K562 (cell line): Measurements from ENCODE around the gene NTM. TPM values are rescaled to one million over a fixed set of nuclear protein-coding genes. Genes with fewer than 3 reads are reported as not detected.

Source experiments
- ATAC-seq: fragments of 200-7000 bp; cut with Tn5 transposase; 3 replicates; pipeline ENCODE4 v1.9.1; 2020; ENCODE audit warnings: moderate library complexity
- BruUV-seq: library from RNA; stranded (reverse); fragments of 400-500 nt; replicated peaks from 2 replicates; lab custom pipeline; 2021; lab: Mats Ljungman, UMichigan
- CTCF ChIA-PET: fragments of 300-600 bp; formaldehyde crosslinking; extraction: SDS; loops from one replicate; lab custom pipeline; 2021; ENCODE audit warnings: low intra/inter-chr PET ratio; lab: Yijun Ruan, JAX
- POLR2A ChIA-PET: fragments of 300-600, 350-650 bp; sonication (Branson Sonifier 250); formaldehyde crosslinking; extraction: SDS; loops from one replicate; lab custom pipeline; 2021; ENCODE audit warnings: antibody characterized with exemption, inconsistent platforms; lab: Yijun Ruan, JAX
- DNase-seq, 4 experiments: peaks; one replicate each; pipeline versions ENCODE4 v3.0.0 to v3.0.0-alpha.2; 2011 to 2018; ENCODE audit warnings: low spot score in 3 of 4, mixed read lengths in 3 of 4; ENCODE audit errors: extremely low read depth in 1 of 4
- FAIRE-seq: peaks from 2 replicates; lab custom pipeline; 2011; peaks lifted over from hg19 to GRCh38; lab: Jason Lieb, UNC
- H2AFZ ChIP-seq: 2 replicates; pipeline ENCODE4 v1.6.0; 2011; ENCODE audit warnings: low read depth, low read length, control low read depth, inconsistent platforms
- H3K27ac ChIP-seq: fragments of 200-600 bp; 3 replicates; pipeline ENCODE4 v1.8.0; 2011; ENCODE audit warnings: low read depth, mild to moderate bottlenecking, control low read depth, inconsistent platforms, low read length, moderate library complexity, mixed read lengths; ENCODE audit errors: extremely low read depth
- H3K27me3 ChIP-seq, 2 experiments: fragments of 300-600 bp in 1 of 2; 2 replicates in 1 of 2; 3 replicates in 1 of 2; pipeline versions ENCODE4 v1.6.0 to v1.8.0; 2011; ENCODE audit warnings: inconsistent platforms in 2 of 2, low read length in 2 of 2, mild to moderate bottlenecking in 1 of 2, mixed read lengths in 1 of 2, moderate library complexity in 1 of 2; ENCODE audit not compliant: control insufficient read depth in 2 of 2, insufficient read depth in 2 of 2
- H3K36me3 ChIP-seq: fragments of 300-600 bp; 3 replicates; pipeline ENCODE4 v1.8.0; 2011; ENCODE audit warnings: mild to moderate bottlenecking, low read length, inconsistent platforms; ENCODE audit not compliant: control insufficient read depth, insufficient read depth
- H3K4me1 ChIP-seq, 2 experiments: fragments of 200-600 bp in 1 of 2; replicated peaks in 1 of 2; 2 replicates in 1 of 2; 3 replicates in 1 of 2; pipeline versions ENCODE4 v1.5.1 to v1.8.0; 2011; ENCODE audit warnings: inconsistent platforms in 2 of 2, low read length in 2 of 2, mild to moderate bottlenecking in 1 of 2, mixed read lengths in 1 of 2, moderate library complexity in 1 of 2; ENCODE audit not compliant: control insufficient read depth in 2 of 2, insufficient read depth in 2 of 2
- H3K4me2 ChIP-seq: 2 replicates; pipeline ENCODE4 v1.6.1; 2011; ENCODE audit warnings: low read length, control low read depth, inconsistent platforms, mixed read lengths; ENCODE audit not compliant: insufficient read depth
- H3K4me3 ChIP-seq: fragments of 200-600 bp; sonication (generic), shearing (Covaris generic); 2 replicates; pipeline ENCODE4 v1.5.1; 2016; ENCODE audit warnings: control low read depth, inconsistent platforms
- H3K79me2 ChIP-seq: fragments of 200-600 bp; 3 replicates; pipeline ENCODE4 v1.8.0; 2011; ENCODE audit warnings: low read length, inconsistent platforms; ENCODE audit not compliant: control insufficient read depth, insufficient read depth
- H3K9ac ChIP-seq, 2 experiments: 2 replicates each; pipeline versions ENCODE4 v1.6.0 to v1.6.1; 2011; ENCODE audit warnings: low read depth in 2 of 2, low read length in 2 of 2, control low read depth in 1 of 2, inconsistent platforms in 1 of 2, mild to moderate bottlenecking in 1 of 2, mixed read lengths in 1 of 2; ENCODE audit not compliant: insufficient read depth in 1 of 2
- H3K9me1 ChIP-seq: one replicate; pipeline ENCODE4 v1.6.0; 2011; ENCODE audit warnings: inconsistent platforms, mild to moderate bottlenecking, low read length, moderate library complexity; ENCODE audit not compliant: control insufficient read depth, insufficient read depth
- H3K9me3 ChIP-seq: replicated peaks from 2 replicates; pipeline ENCODE4 v1.5.1; 2011; ENCODE audit warnings: low read depth, low read length, inconsistent platforms; ENCODE audit not compliant: control insufficient read depth, insufficient read depth
- H4K20me1 ChIP-seq: replicated peaks from 2 replicates; pipeline ENCODE4 v1.6.1; 2011; ENCODE audit warnings: low read length, inconsistent platforms, mixed read lengths; ENCODE audit not compliant: control insufficient read depth, insufficient read depth
- FOXJ2 ChIP-seq: fragments of 200-800 bp; sonication (Bioruptor generic); IDR thresholded peaks from 2 replicates; pipeline ENCODE4 v1.6.1; 2016; ENCODE audit warnings: missing genetic modification characterization, missing compliant biosample characterization
- ID3 ChIP-seq, 2 experiments: fragments of 250-450 bp in 1 of 2; fragments of 450-650 bp in 1 of 2; sonication (Bioruptor Pico) in 1 of 2; IDR thresholded peaks; 2 replicates each; pipeline versions ENCODE4 v1.6.1 to v1.8.0; 2016 to 2021; ENCODE audit warnings: mild to moderate bottlenecking in 2 of 2, moderate library complexity in 2 of 2, missing compliant biosample characterization in 1 of 2, missing genetic modification characterization in 1 of 2
- MGA ChIP-seq: fragments of 450-650 bp; IDR thresholded peaks from 2 replicates; pipeline ENCODE4 v1.6.1; 2016; ENCODE audit warnings: mild to moderate bottlenecking, moderate library complexity
- TAF7 ChIP-seq: fragments of 450-650 bp; IDR thresholded peaks from 2 replicates; pipeline ENCODE4 v1.6.1; 2016; ENCODE audit warnings: missing genetic modification characterization, missing compliant biosample characterization
- TRIM28 ChIP-seq: fragments of 450-650 bp; IDR thresholded peaks from 2 replicates; pipeline ENCODE4 v1.6.1; 2017
- ZNF639 ChIP-seq, 2 experiments: fragments of 200-800 bp in 1 of 2; sonication (Bioruptor generic) in 1 of 2; sonication (generic) in 1 of 2; formaldehyde crosslinking in 1 of 2; IDR thresholded peaks in 1 of 2; conservative IDR thresholded peaks in 1 of 2; 2 replicates each; pipeline versions ENCODE4 v1.5.0 to v1.6.1; 2016 to 2020; ENCODE audit warnings: missing compliant biosample characterization in 1 of 2, missing genetic modification characterization in 1 of 2, missing genetic modification reagents in 1 of 2
- WGBS: fragments of 100-300 bp; shearing (Covaris generic); methylation state at CpG from one replicate; pipeline ENCODE4 v1.1.6; 2016; ENCODE audit warnings: low coverage, mixed read lengths; ENCODE audit not compliant: insufficient coverage; ENCODE audit errors: missing lambda C conversion rate; 5-methylcytosine and 5-hydroxymethylcytosine counted together
- in situ Hi-C: fragments of 300-500 bp; cut with MboI; formaldehyde crosslinking; loops from 4 replicates; pipeline ENCODE4 v1.15.0; 2018; ENCODE audit warnings: inconsistent platforms, mixed read lengths
- intact Hi-C: fragments of 100-400 bp; cut with micrococcal nuclease; formaldehyde crosslinking; loops from 2 replicates; pipeline ENCODE4 v1.14.2; 2022
- polyA plus RNA-seq, 8 experiments: library from polyadenylated mRNA; depleted of rRNA in 4 of 8; stranded (reverse) in 5 of 8; unstranded in 3 of 8; fragments of >200 nt; fragmentation: Nextera tagmentation in 2 of 8; fragmentation: Illumina TruSeq in 1 of 8; extraction: Ambion mirVana in 2 of 8; extraction: Trizol in 1 of 8; gene quantifications; 2 replicates each; pipeline versions ENCODE4 v1.2.1 to v1.2.3, GENCODE V29; 2011 to 2014; ENCODE audit warnings: inconsistent platforms in 1 of 8, missing spikeins in 1 of 8
- total RNA-seq, 7 experiments: library from RNA; depleted of rRNA in 6 of 7; stranded (reverse); fragments of >200 nt in 6 of 7; fragmentation: Illumina TruSeq in 2 of 7; extraction: Trizol in 2 of 7; gene quantifications; 2 replicates each; pipeline versions ENCODE4 v1.2.1 to v1.2.3, GENCODE V29; 2011 to 2021; ENCODE audit warnings: low replicate concordance in 1 of 7

Gene NTM
- total and polyA plus RNA-seq, 9 of the 15 experiments (the other 6 are each of a cell fraction or from before 2014, with no cell fraction given) = not detected

GRCh38 chr11:132347156-132348090 lies 977.0 kb downstream of the NTM start:
- ChIA-PET POLR2A (no interaction called here), CTCF (no interaction called here)
- H3K9me1 ChIP-seq = no peaks in the 10 kb centered on the region
- H3K9ac ChIP-seq = no peak overlapping the region
- no peak overlapping the region for H3K4me3 ChIP-seq
- H4K20me1 ChIP-seq = no peaks in the 10 kb centered on the region
- no peaks in the 10 kb centered on the region for H3K9me3 ChIP-seq
- FAIRE-seq (no peak), DNase-seq (no peak), ATAC-seq (no peak)
- under 1% methylated on average over 19 of the region's 22 CpGs for WGBS
- no peak overlapping the region for H3K4me2 ChIP-seq
- no peaks in the 10 kb centered on the region for H3K36me3 ChIP-seq
- no TSS peak for BruUV-seq
- no peaks in the 10 kb centered on the region for H3K4me1 ChIP-seq
- intact Hi-C loops = no loop called here
- H3K79me2 ChIP-seq = no peaks in the 10 kb centered on the region
- in situ Hi-C loops = no loop called here
- no peak overlapping the region for H3K27ac ChIP-seq
- no peaks in the 10 kb centered on the region for H3K27me3 ChIP-seq
- no peak overlapping the region for H2AFZ ChIP-seq
- no peak for TF ChIP-seq TRIM28
- no peak for TF ChIP-seq MGA
- TF ChIP-seq FOXJ2 (tag) = no peak
- no peak for TF ChIP-seq ZNF639 (CRISPR knock-in tag; conservative IDR thresholded peaks at IDR 0.05 in 1 of 2, IDR thresholded peaks at IDR 0.05 in 1 of 2)
- no peak for TF ChIP-seq ID3 (CRISPR knock-in tag; IDR thresholded peaks at IDR 0.05)
- no peak for TF ChIP-seq ID3 (tag; IDR thresholded peaks at IDR 0.05)
- no peak for TF ChIP-seq TAF7 (tag)
